DND-41 (cell line): ENCODE data around the gene LINC00237.

ENCODE experiments used
- EZH2 ChIP-seq: IDR thresholded peaks from 3 replicates; pipeline ENCODE4 v1.6.1; 2012; ENCODE audit warnings: borderline replicate concordance, low read depth, mild to moderate bottlenecking, moderate library complexity, low read length, inconsistent platforms; ENCODE audit not compliant: severe bottlenecking
- TF ChIP-seq, protein P1 (sequence below): IDR thresholded peaks from 2 replicates; pipeline ENCODE4 v1.5.1; 2012; ENCODE audit warnings: borderline replicate concordance, low read length, moderate library complexity, mild to moderate bottlenecking; ENCODE audit not compliant: poor library complexity, severe bottlenecking; ENCODE audit errors: extremely low read depth

DNA sequence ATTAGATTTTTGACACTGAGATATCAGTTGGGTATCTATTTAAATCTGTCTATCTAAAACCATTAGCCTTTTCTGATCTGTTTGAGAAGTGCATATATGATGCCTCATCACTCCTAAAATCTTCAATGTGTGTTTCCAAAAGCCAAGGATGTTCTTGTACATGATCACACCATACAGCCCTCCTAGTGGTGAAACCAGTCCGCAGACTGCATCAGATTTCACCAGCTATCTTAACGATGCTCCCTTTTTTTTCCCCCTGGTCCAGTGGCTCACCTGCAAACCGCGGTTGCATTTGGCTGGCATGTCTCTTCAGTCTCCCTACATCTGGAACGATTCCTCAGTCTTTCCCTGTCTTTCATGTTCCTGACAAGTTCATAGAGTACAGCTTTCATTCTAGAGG, 23.7 kb upstream of the LINC00237 start:
- no peak for TF ChIP-seq EZH2
- TF ChIP-seq, protein P1, sequence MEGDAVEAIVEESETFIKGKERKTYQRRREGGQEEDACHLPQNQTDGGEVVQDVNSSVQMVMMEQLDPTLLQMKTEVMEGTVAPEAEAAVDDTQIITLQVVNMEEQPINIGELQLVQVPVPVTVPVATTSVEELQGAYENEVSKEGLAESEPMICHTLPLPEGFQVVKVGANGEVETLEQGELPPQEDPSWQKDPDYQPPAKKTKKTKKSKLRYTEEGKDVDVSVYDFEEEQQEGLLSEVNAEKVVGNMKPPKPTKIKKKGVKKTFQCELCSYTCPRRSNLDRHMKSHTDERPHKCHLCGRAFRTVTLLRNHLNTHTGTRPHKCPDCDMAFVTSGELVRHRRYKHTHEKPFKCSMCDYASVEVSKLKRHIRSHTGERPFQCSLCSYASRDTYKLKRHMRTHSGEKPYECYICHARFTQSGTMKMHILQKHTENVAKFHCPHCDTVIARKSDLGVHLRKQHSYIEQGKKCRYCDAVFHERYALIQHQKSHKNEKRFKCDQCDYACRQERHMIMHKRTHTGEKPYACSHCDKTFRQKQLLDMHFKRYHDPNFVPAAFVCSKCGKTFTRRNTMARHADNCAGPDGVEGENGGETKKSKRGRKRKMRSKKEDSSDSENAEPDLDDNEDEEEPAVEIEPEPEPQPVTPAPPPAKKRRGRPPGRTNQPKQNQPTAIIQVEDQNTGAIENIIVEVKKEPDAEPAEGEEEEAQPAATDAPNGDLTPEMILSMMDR, result peak; percentile 17
